CD4-positive, alpha-beta T cell (primary cell): ENCODE measurements around the gene TOP3B. TPM values are rescaled to one million over a fixed set of nuclear protein-coding genes. Genes with fewer than 3 reads are reported as not detected.

Experiments used
- ATAC-seq: fragments of 200-7000 bp; cut with Tn5 transposase; one replicate; pipeline ENCODE4 v1.10.0; 2022; ENCODE audit warnings: mild to moderate bottlenecking; ENCODE audit not compliant: poor library complexity
- CTCF ChIA-PET: fragments of 350-600 bp; sonication (Branson Sonifier 250); formaldehyde crosslinking; loops from one replicate; lab custom pipeline; 2021; ENCODE audit warnings: antibody characterized with exemption, inconsistent platforms; lab: Charles Lee
- POLR2A ChIA-PET: fragments of 350-600 bp; sonication (Branson Sonifier 250); formaldehyde crosslinking; loops from one replicate; lab custom pipeline; 2021; ENCODE audit warnings: antibody characterized with exemption, inconsistent platforms; lab: Charles Lee
- DNase-seq, 14 experiments: peaks; one replicate each; pipeline ENCODE4 v3.0.0-alpha.2; 2013 to 2020; ENCODE audit warnings: mixed read lengths in 2 of 14
- H3K27ac ChIP-seq, 2 donors: one replicate each; pipeline versions ENCODE4 v1.5.1 to v1.7.0; 2013; ENCODE audit warnings: low read length in 2 of 2, low read depth in 1 of 2, mild to moderate bottlenecking in 1 of 2
- H3K27me3 ChIP-seq, 2 experiments: 1 replicate in 1 of 2; 2 replicates in 1 of 2; pipeline versions ENCODE4 v1.6.1 to v1.7.0; 2013; ENCODE audit warnings: low read length in 2 of 2, control low read depth in 1 of 2, mild to moderate bottlenecking in 1 of 2, moderate library complexity in 1 of 2; ENCODE audit not compliant: insufficient read depth in 2 of 2, control insufficient read depth in 1 of 2
- H3K36me3 ChIP-seq: one replicate; pipeline ENCODE4 v1.6.1; 2013; ENCODE audit warnings: low read length, control low read depth; ENCODE audit not compliant: insufficient read depth
- H3K4me1 ChIP-seq: one replicate; pipeline ENCODE4 v1.6.1; 2013; ENCODE audit warnings: low read length, control low read depth; ENCODE audit not compliant: insufficient read depth
- H3K4me3 ChIP-seq: one replicate; pipeline ENCODE4 v1.5.1; 2013; ENCODE audit warnings: mild to moderate bottlenecking, low read length, moderate library complexity
- H3K9me3 ChIP-seq, 2 experiments: 1 replicate in 1 of 2; 2 replicates in 1 of 2; pipeline versions ENCODE4 v1.6.1 to v1.7.0; 2013; ENCODE audit warnings: low read length in 2 of 2, mild to moderate bottlenecking in 2 of 2, control low read depth in 1 of 2, moderate library complexity in 1 of 2; ENCODE audit not compliant: control insufficient read depth in 1 of 2, insufficient read depth in 1 of 2
- H3K27ac Mint-ChIP-seq: one replicate; pipeline ENCODE4 v1.8.0; 2020; ENCODE audit warnings: mixed read lengths
- H3K27me3 Mint-ChIP-seq: one replicate; pipeline ENCODE4 v1.8.0; 2021; ENCODE audit warnings: mixed read lengths
- H3K36me3 Mint-ChIP-seq: one replicate; pipeline ENCODE4 v1.8.0; 2021; ENCODE audit warnings: low read depth, mixed read lengths
- H3K4me1 Mint-ChIP-seq: one replicate; pipeline ENCODE4 v1.8.0; 2021; ENCODE audit warnings: low read depth, mixed read lengths
- H3K4me3 Mint-ChIP-seq: one replicate; pipeline ENCODE4 v1.8.0; 2020; ENCODE audit warnings: mild to moderate bottlenecking, mixed read lengths
- H3K9me3 Mint-ChIP-seq: one replicate; pipeline ENCODE4 v1.8.0; 2020; ENCODE audit warnings: mixed read lengths
- CTCF ChIP-seq: fragments of 200-600 bp; IDR thresholded peaks from one replicate; pipeline ENCODE4 v1.8.0; 2022; ENCODE audit warnings: antibody characterized with exemption, mild to moderate bottlenecking
- intact Hi-C, 2 experiments: fragments of 100-400 bp; cut with DNase I in 1 of 2; cut with micrococcal nuclease in 1 of 2; formaldehyde crosslinking; loops; one replicate each; pipeline versions ENCODE4 v1.15.1 to v1.9.0; 2023 to 2025; cut with DNase I, micrococcal nuclease
- total RNA-seq, 174 experiments: library from RNA in 2 of 174; stranded (reverse) in 2 of 174; gene quantifications; one replicate each; pipeline ENCODE4 v1.2.3 and lab custom pipeline; 2021 to 2026

TOP3B gene
- total RNA-seq, 2 experiments from 2014 or later, result 60.2 to 62.8 TPM

- Histone ChIP-seq H3K4me1 (no peaks in the 10 kb centered on the region), H3K4me3 (no peak overlapping the region), H3K27me3 (no peaks in the 10 kb centered on the region), H3K9me3 (no peaks in the 10 kb centered on the region), H3K36me3 (no peaks in the 10 kb centered on the region), H3K27ac (no peak overlapping the region)
- no peaks in the 10 kb centered on the region for H3K9me3 Mint-ChIP-seq
- no peak overlapping the region for H3K27ac Mint-ChIP-seq
- no peak overlapping the region for H3K4me3 Mint-ChIP-seq
- ATAC-seq (no peak), DNase-seq (no peak)
- H3K4me1 Mint-ChIP-seq, result no peaks in the 10 kb centered on the region
- TF ChIP-seq CTCF, result no peak
- peaks cover 5% of the 10 kb centered on the region for H3K27me3 Mint-ChIP-seq
- intact Hi-C loops, result no loop called here
- ChIA-PET CTCF (no interaction called here), POLR2A (no interaction called here)
- no peaks in the 10 kb centered on the region for H3K36me3 Mint-ChIP-seq
These were observed 40.5 kb upstream of the TOP3B start for GRCh38 chr22:22022947-22023534.

GRCh38 chr22:22022255-22022840 is 39.8 kb upstream of the TOP3B start:
- no peaks in the 10 kb centered on the region for H3K27me3 ChIP-seq
- H3K36me3 Mint-ChIP-seq, result no peaks in the 10 kb centered on the region
- H3K27me3 Mint-ChIP-seq, result peaks cover 5% of the 10 kb centered on the region
- no peaks in the 10 kb centered on the region for H3K36me3 ChIP-seq
- H3K4me3 ChIP-seq, result no peak overlapping the region
- DNase-seq, result no peak
- no peak overlapping the region for H3K27ac Mint-ChIP-seq
- intact Hi-C loops, result no loop called here
- no peak for ATAC-seq
- H3K9me3 Mint-ChIP-seq, result no peaks in the 10 kb centered on the region
- no peak overlapping the region for H3K4me3 Mint-ChIP-seq
- H3K4me1 Mint-ChIP-seq, result no peaks in the 10 kb centered on the region
- ChIA-PET CTCF (no interaction called here), POLR2A (no interaction called here)
- no peak for TF ChIP-seq CTCF
- H3K9me3 ChIP-seq, result no peaks in the 10 kb centered on the region
- no peak overlapping the region for H3K27ac ChIP-seq
- no peaks in the 10 kb centered on the region for H3K4me1 ChIP-seq

- intact Hi-C loops, result no loop called here
- Histone ChIP-seq H3K36me3 (no peaks in the 10 kb centered on the region), H3K4me3 (no peak overlapping the region), H3K4me1 (no peaks in the 10 kb centered on the region), H3K27me3 (no peaks in the 10 kb centered on the region), H3K27ac (no peak overlapping the region), H3K9me3 (no peaks in the 10 kb centered on the region)
- ChIA-PET POLR2A (no interaction called here), CTCF (no interaction called here)
- H3K4me3 Mint-ChIP-seq, result no peak overlapping the region
- DNase-seq (no peak), ATAC-seq (no peak)
- H3K4me1 Mint-ChIP-seq, result no peaks in the 10 kb centered on the region
- no peaks in the 10 kb centered on the region for H3K9me3 Mint-ChIP-seq
- no peak overlapping the region for H3K27ac Mint-ChIP-seq
- TF ChIP-seq CTCF, result no peak
- H3K36me3 Mint-ChIP-seq, result no peaks in the 10 kb centered on the region
- peaks cover 5% of the 10 kb centered on the region for H3K27me3 Mint-ChIP-seq
These were observed 38.7 kb upstream of the TOP3B start for GRCh38 chr22:22021162-22021750.
